T-cell (primary cell): ENCODE data around the gene TNNI2. TPM values are rescaled to one million over a fixed set of nuclear protein-coding genes. Genes with fewer than 3 reads are reported as not detected.
A peak's percentile ranks its signal among the peaks of the same experiment; 100 is the strongest.

Source experiments
- ATAC-seq, 4 experiments: fragments of 200-7000 bp in 3 of 4; fragments of 150-1000 bp in 1 of 4; cut with Tn5 transposase; replicated peaks in 1 of 4; 1 replicate in 3 of 4; 2 replicates in 1 of 4; pipeline ENCODE4 v1.10.0; 2021; ENCODE audit warnings: moderate library complexity in 3 of 4, mild to moderate bottlenecking in 2 of 4, moderate number of reproducible peaks in 1 of 4
- CTCF ChIA-PET, 2 donors: fragments of 300-600 bp; sonication (Branson Sonifier 250); formaldehyde crosslinking; loops; one replicate each; lab custom pipeline; 2022; ENCODE audit warnings: antibody characterized with exemption in 2 of 2; lab: Charles Lee
- POLR2A ChIA-PET, 2 donors: fragments of 300-600 bp; sonication (Branson Sonifier 250); formaldehyde crosslinking; loops; one replicate each; lab custom pipeline; 2022; ENCODE audit warnings: antibody characterized with exemption in 2 of 2; lab: Charles Lee
- DNase-seq, 35 experiments: peaks; one replicate each; pipeline versions ENCODE4 v3.0.0 to v3.0.0-alpha.2; 2013 to 2023
- H3K27ac ChIP-seq: one replicate; pipeline ENCODE4 v1.5.1; 2013; ENCODE audit warnings: low read length
- H3K27me3 ChIP-seq, 2 experiments: replicated peaks in 1 of 2; 1 replicate in 1 of 2; 2 replicates in 1 of 2; pipeline versions ENCODE4 v1.6.1 to v1.7.0; 2013; ENCODE audit warnings: low read length in 1 of 2, mixed read lengths in 1 of 2; ENCODE audit not compliant: control insufficient read depth in 2 of 2, insufficient read depth in 2 of 2; ENCODE audit errors: extremely low read depth in 1 of 2
- H3K36me3 ChIP-seq, 2 donors: 1 replicate in 1 of 2; 2 replicates in 1 of 2; pipeline versions ENCODE4 v1.6.1 to v1.7.0; 2013; ENCODE audit warnings: low read length in 1 of 2; ENCODE audit not compliant: control insufficient read depth in 2 of 2, insufficient read depth in 1 of 2; ENCODE audit errors: extremely low read depth in 1 of 2
- H3K4me1 ChIP-seq, 2 experiments: 1 replicate in 1 of 2; 2 replicates in 1 of 2; pipeline versions ENCODE4 v1.6.1 to v1.7.0; 2013; ENCODE audit warnings: low read length in 2 of 2, mixed read lengths in 1 of 2; ENCODE audit not compliant: insufficient read depth in 2 of 2, control insufficient read depth in 1 of 2; ENCODE audit errors: extremely low read depth in 1 of 2
- H3K4me3 ChIP-seq, 2 donors: 1 replicate in 1 of 2; 2 replicates in 1 of 2; pipeline versions ENCODE4 v1.5.1 to v1.7.0; 2013; ENCODE audit warnings: mild to moderate bottlenecking in 2 of 2, low read length in 1 of 2, moderate library complexity in 1 of 2; ENCODE audit not compliant: control insufficient read depth in 1 of 2; ENCODE audit errors: extremely low read depth in 1 of 2
- H3K9me3 ChIP-seq: 2 replicates; pipeline ENCODE4 v1.7.0; 2013
- H3K27ac Mint-ChIP-seq, 2 donors: one replicate each; pipeline ENCODE4 v1.8.0; 2020 to 2021; ENCODE audit warnings: mild to moderate bottlenecking in 2 of 2, mixed read lengths in 2 of 2
- H3K27me3 Mint-ChIP-seq, 2 donors: one replicate each; pipeline ENCODE4 v1.8.0; 2021 to 2022; ENCODE audit warnings: mixed read lengths in 2 of 2
- H3K36me3 Mint-ChIP-seq: one replicate; pipeline ENCODE4 v1.8.0; 2021; ENCODE audit warnings: mixed read lengths
- H3K4me1 Mint-ChIP-seq, 3 donors: one replicate each; pipeline ENCODE4 v1.8.0; 2020 to 2022; ENCODE audit warnings: mixed read lengths in 3 of 3, mild to moderate bottlenecking in 1 of 3
- H3K4me3 Mint-ChIP-seq, 3 donors: one replicate each; pipeline ENCODE4 v1.8.0; 2020 to 2022; ENCODE audit warnings: mild to moderate bottlenecking in 3 of 3, mixed read lengths in 3 of 3, moderate library complexity in 3 of 3
- H3K9me3 Mint-ChIP-seq, 3 donors: one replicate each; pipeline ENCODE4 v1.8.0; 2020 to 2022; ENCODE audit warnings: mixed read lengths in 3 of 3
- WGBS: methylation state at CpG from one replicate; pipeline ENCODE4 v1.1.5; 2013; ENCODE audit warnings: missing lambda C conversion rate; ENCODE audit not compliant: insufficient coverage; 5-methylcytosine and 5-hydroxymethylcytosine counted together
- total RNA-seq, 35 experiments: library from RNA in 6 of 35; stranded (reverse) in 6 of 35; fragments of 120-200 nt in 1 of 35; gene quantifications; one replicate each; pipeline versions ENCODE4 v1.2.1 to v1.2.4 and lab custom pipeline; 2013 to 2026

The TNNI2 gene
- total RNA-seq, 5 donors from 2014 or later (not counting 1 experiment from before 2014, with no cell fraction given) = 0.39 TPM; not detected in 4

DNA sequence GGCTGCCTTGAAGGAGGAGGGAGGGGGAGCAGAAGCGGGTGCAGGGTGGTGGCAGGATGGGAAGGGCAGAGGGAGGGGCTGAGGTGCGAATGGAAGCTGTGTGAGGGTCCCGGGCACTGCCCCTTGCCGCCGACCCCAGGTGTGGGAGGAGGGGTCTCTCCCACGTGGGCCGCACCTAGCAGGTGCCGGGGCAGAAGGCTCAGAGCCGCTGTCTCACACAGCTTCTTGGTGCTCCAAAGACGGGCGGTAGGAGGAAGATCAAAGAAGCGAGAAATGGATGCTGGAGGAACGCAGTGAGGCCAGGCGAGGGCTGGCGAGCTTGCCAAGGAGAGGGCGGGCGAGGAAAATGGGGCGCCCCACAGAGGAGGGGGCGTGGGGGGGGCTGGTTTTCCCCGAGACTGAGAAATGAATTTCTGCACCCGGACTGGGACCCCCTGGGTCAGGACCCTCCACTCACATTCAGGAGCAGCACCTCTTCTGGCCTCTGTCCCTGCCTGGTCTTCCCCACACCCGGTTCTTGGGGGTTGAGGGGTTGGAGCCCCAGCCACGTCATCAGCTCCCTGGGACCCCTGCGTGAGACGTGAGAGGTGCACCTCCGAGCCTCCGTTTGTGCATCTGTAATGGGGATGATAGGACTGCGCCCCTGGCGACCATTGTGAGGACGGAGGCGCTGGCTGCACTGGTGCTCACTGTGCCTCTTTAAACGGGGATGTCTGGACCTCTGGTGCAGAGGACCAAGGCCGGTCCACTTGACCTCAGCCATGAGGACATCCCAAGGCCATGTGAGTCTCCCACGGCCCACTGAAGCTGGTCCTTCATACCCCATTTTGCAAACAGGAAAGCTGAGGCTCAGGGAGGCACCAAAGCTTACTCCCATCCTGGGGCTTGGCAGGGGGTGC lies 30.9 kb downstream of the TNNI2 start:
- Mint-ChIP-seq H3K27ac (peak overlapping the region; percentile 93 to 94), H3K4me3 (peak overlapping the region; percentile 75 to 79 (median 75)), H3K36me3 (peaks cover 2% of the 10 kb centered on the region), H3K9me3 (no peaks in the 10 kb centered on the region), H3K4me1 (peaks cover 39 to 72% (median 71%) of the 10 kb centered on the region in 3 donors), H3K27me3 (no peaks in the 10 kb centered on the region)
- 68% methylated on average over 21 of the region's 34 CpGs for WGBS
- Histone ChIP-seq H3K4me1 (peaks cover 29 to 96% of the 10 kb centered on the region in 2 experiments), H3K36me3 (peaks cover 12 to 14% of the 10 kb centered on the region in 2 donors), H3K27me3 (no peaks in the 10 kb centered on the region), H3K4me3 (peak overlapping the region in 1 of 2 donors; percentile 20), H3K27ac (peak overlapping the region; percentile 25), H3K9me3 (no peaks in the 10 kb centered on the region)
- POLR2A ChIA-PET = interaction anchor here in 1 of 2 donors (0.7 kb wide), 1 partner anchor 13 kb away, joined by 3 read pairs; no protein-coding TSS in a partner anchor
- DNase-seq = peak in 1 of 35 experiments; percentile 3
- peak in 1 of 4 experiments; percentile 12 for ATAC-seq
- CTCF ChIA-PET = interaction anchor here in 1 of 2 donors (0.5 kb wide), 1 partner anchor 36 kb away, joined by 4 read pairs; no protein-coding TSS in a partner anchor

DNA sequence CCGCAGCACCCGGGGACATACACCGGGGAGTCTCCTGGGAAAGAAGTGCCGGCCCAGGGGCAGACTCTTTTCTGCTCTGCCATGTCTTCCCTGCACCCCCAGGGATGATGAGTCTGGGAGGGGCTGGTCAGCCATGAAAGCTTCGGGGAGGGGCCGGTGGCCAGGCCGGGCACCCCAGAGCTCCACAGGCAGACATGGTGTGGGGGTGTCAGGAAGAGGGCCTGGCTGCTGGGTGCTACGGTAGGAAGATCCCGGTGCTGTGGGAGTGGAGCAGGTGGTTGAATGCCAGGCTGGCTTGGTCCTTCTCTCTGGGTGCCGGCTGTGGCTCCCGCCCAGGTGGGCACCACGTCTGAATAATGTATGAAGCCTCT lies 31.5 kb downstream of the TNNI2 start:
- ATAC-seq (peak in 1 of 4 experiments; percentile 1), DNase-seq (no peak)
- peaks cover 11 to 17% of the 10 kb centered on the region in 2 donors for H3K36me3 ChIP-seq
- WGBS = 81% methylated on average over 11 of the region's 12 CpGs
- H3K27ac ChIP-seq = peak overlapping the region; percentile 53
- Mint-ChIP-seq H3K4me1 (peaks cover 41 to 70% (median 69%) of the 10 kb centered on the region in 3 donors), H3K36me3 (peaks cover 2% of the 10 kb centered on the region), H3K4me3 (peak overlapping the region; percentile 75 to 79 (median 75)), H3K27ac (peak overlapping the region; percentile 93 to 94), H3K27me3 (no peaks in the 10 kb centered on the region), H3K9me3 (no peaks in the 10 kb centered on the region)
- no peaks in the 10 kb centered on the region for H3K27me3 ChIP-seq
- POLR2A ChIA-PET = no interaction called here
- H3K4me3 ChIP-seq = peak overlapping the region; percentile 20 to 52
- H3K4me1 ChIP-seq = peaks cover 29 to 96% of the 10 kb centered on the region in 2 experiments
- CTCF ChIA-PET = interaction anchor here in 1 of 2 donors (0.5 kb wide), 1 partner anchor 35 kb away, joined by 4 read pairs; no protein-coding TSS in a partner anchor
- H3K9me3 ChIP-seq = no peaks in the 10 kb centered on the region

DNA sequence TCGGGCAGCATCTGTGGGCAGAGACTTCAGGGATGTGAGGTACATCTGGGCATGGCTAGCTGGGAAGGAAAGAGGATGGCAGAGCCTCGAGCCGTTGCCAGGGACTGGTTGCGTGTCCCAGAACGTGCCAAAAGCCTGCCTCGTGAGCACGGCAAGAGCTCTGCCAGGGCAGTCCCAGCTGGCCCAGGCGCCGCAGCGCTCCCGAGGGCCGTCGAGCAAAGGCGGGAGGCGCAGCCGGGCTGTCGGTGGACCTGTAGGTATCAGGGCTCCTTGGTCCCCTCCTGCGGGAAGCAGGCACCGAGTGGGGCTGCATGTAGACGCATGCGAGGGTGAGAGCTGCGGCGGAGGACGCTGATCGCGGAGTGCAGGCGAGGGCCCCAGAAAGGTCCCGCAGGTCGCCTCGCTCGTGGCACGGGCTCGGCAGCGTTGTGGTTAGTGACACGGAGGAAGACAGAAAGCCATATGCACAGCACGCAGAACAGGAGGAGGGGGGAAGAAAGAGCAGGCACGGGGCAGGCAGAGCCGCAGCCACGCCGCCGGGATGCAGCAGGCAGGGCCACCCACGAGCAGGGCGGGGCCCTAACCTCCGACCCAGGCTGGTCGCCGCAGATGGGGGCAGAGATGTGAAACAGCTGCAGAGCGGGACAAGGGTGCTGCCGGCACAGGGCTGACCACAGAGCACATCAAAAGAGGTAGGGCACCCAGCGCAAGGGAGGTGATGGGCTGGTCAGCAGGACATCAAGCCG lies 32.1 kb downstream of the TNNI2 start:
- H3K27me3 Mint-ChIP-seq = no peaks in the 10 kb centered on the region
- H3K4me3 ChIP-seq = peak overlapping the region; percentile 20 to 52
- H3K4me3 Mint-ChIP-seq = peak overlapping the region; percentile 75 to 79 (median 75)
- no peaks in the 10 kb centered on the region for H3K9me3 Mint-ChIP-seq
- 33% methylated on average over 49 of the region's 50 CpGs for WGBS
- no peaks in the 10 kb centered on the region for H3K9me3 ChIP-seq
- peaks cover 2% of the 10 kb centered on the region for H3K36me3 Mint-ChIP-seq
- CTCF ChIA-PET = interaction anchor here in 1 of 2 donors (0.5 kb wide), 1 partner anchor 35 kb away, joined by 4 read pairs; no protein-coding TSS in a partner anchor
- DNase-seq = peak in 30 of 35 experiments; percentile 28 to 77 (median 48)
- peaks cover 43 to 67% (median 66%) of the 10 kb centered on the region in 3 donors for H3K4me1 Mint-ChIP-seq
- peaks cover 7 to 14% of the 10 kb centered on the region in 2 donors for H3K36me3 ChIP-seq
- peaks cover 29 to 95% of the 10 kb centered on the region in 2 experiments for H3K4me1 ChIP-seq
- ATAC-seq = peak; percentile 76 to 87 (median 84)
- POLR2A ChIA-PET = interaction anchor here in 1 of 2 donors (0.6 kb wide), 1 partner anchor 11 kb away, joined by 10 read pairs; no protein-coding TSS in a partner anchor
- peak overlapping the region; percentile 93 to 94 for H3K27ac Mint-ChIP-seq
- no peaks in the 10 kb centered on the region for H3K27me3 ChIP-seq
- H3K27ac ChIP-seq = peak overlapping the region; percentile 53

DNA sequence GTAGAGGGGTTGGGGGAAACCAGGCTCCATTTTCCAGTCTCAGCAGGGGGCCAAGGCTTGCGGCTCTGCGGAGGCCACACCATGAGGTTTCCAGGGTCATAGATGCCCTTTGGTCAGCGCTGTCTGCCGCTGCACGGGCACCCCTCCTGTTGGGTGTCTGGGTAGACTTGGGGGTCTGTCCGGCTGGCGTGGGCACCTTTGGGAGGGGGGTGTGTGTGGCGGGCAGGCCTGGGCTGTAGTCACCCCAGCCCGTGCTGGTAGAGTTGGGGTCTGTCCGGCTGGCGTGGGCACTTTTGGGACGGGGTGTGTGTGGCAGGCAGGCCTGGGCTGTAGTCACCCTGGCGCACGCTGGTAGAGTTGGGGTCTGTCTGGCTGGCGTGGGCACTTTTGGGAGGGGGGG lies 32.8 kb downstream of the TNNI2 start:
- H3K4me3 Mint-ChIP-seq = peak overlapping the region in 2 of 3 donors; percentile 24 to 79
- H3K27ac Mint-ChIP-seq = peak overlapping the region in 1 of 2 donors; percentile 73
- POLR2A ChIA-PET = no interaction called here
- peaks cover 2% of the 10 kb centered on the region for H3K36me3 Mint-ChIP-seq
- H3K27me3 Mint-ChIP-seq = no peaks in the 10 kb centered on the region
- ATAC-seq = no peak
- WGBS = 94% methylated on average over 12 of the region's 15 CpGs
- CTCF ChIA-PET = no interaction called here
- no peak overlapping the region for H3K4me3 ChIP-seq
- DNase-seq = peak in 1 of 35 experiments; percentile 0
- H3K9me3 Mint-ChIP-seq = no peaks in the 10 kb centered on the region
- no peaks in the 10 kb centered on the region for H3K9me3 ChIP-seq
- H3K4me1 ChIP-seq = peaks cover 29 to 95% of the 10 kb centered on the region in 2 experiments
- H3K36me3 ChIP-seq = peaks cover 5 to 13% of the 10 kb centered on the region in 2 donors
- H3K4me1 Mint-ChIP-seq = peaks cover 43 to 65% (median 64%) of the 10 kb centered on the region in 3 donors
- H3K27me3 ChIP-seq = no peaks in the 10 kb centered on the region
- H3K27ac ChIP-seq = peak overlapping the region; percentile 53

DNA sequence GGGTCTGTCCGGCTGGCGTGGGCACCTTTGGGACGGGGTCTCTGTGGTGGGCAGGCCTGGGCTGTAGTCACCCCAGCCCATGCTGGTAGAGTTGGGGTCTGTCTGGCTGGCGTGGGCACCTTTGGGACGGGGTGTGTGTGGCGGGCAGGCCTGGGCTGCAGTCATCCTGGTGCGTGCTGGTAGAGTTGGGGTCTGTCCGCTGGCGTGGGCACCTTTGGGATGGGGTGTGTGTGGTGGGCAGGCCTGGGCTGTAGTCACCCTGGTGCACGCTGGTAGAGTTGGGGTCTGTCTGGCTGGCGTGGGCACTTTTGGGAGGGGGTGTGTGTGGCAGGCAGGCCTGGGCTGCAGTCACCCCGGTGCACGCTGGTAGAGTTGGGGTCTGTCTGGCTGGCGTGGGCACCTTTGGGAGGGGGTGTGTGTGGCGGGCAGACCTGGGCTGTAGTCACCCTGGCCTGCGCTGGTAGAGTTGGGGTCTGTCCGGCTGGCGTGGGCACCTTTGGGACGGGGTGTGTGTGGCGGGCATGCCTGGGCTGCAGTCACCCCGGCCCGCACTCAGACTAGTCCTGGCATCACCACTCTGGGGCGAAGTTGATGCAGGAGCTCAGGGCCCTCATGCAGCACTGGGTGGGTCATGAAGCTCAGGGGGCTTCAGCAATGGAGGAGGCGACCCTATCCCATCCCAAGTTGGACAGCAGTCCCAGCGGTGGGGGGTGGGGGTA lies 33.6 kb downstream of the TNNI2 start:
- no peak for DNase-seq
- Histone ChIP-seq H3K36me3 (peaks cover 0 to 13% of the 10 kb centered on the region in 2 donors), H3K4me1 (peaks cover 23 to 90% of the 10 kb centered on the region in 2 experiments), H3K27me3 (no peaks in the 10 kb centered on the region), H3K27ac (no peak overlapping the region), H3K9me3 (no peaks in the 10 kb centered on the region), H3K4me3 (no peak overlapping the region)
- peak overlapping the region in 1 of 3 donors; percentile 79 for H3K4me3 Mint-ChIP-seq
- H3K27me3 Mint-ChIP-seq = no peaks in the 10 kb centered on the region
- H3K9me3 Mint-ChIP-seq = no peaks in the 10 kb centered on the region
- POLR2A ChIA-PET = no interaction called here
- peaks cover 43 to 59% (median 59%) of the 10 kb centered on the region in 3 donors for H3K4me1 Mint-ChIP-seq
- 90% methylated on average over 19 of the region's 25 CpGs for WGBS
- peak overlapping the region; percentile 52 to 73 for H3K27ac Mint-ChIP-seq
- CTCF ChIA-PET = no interaction called here
- peaks cover 2% of the 10 kb centered on the region for H3K36me3 Mint-ChIP-seq
- ATAC-seq = no peak
